Transverse colon (tissue), 1 donor: ENCODE results near the gene GPR176.

ENCODE experiments used
- EP300 ChIP-seq: sonication (generic); formaldehyde crosslinking; IDR thresholded peaks from one replicate; pipeline ENCODE4 v1.6.1; 2017; ENCODE audit warnings: antibody characterized with exemption, low read depth
- POLR2A ChIP-seq: fragments of 450-650 bp; IDR thresholded peaks from one replicate; pipeline ENCODE4 v1.6.1; 2016; ENCODE audit warnings: antibody characterized with exemption, mild to moderate bottlenecking, moderate library complexity

- no peak for TF ChIP-seq EP300
- TF ChIP-seq POLR2A, result no peak
Measured at GRCh38 chr15:39804026-39804425, 116.0 kb downstream of the GPR176 start.
